WTC11 (cell line): ENCODE measurements around the gene SNX13.

Experiments
- CBFB ChIP-seq: sonication (generic); formaldehyde crosslinking; IDR thresholded peaks from 2 replicates; pipeline ENCODE4 v1.8.1; 2022; ENCODE audit warnings: mild to moderate bottlenecking, low read depth, missing genetic modification reagents
- FOXK1 ChIP-seq: sonication (generic); formaldehyde crosslinking; IDR thresholded peaks from 2 replicates; pipeline ENCODE4 v1.8.0; 2022; ENCODE audit warnings: mild to moderate bottlenecking, moderate library complexity, missing genetic modification reagents
- MXD4 ChIP-seq: fragments of 250-450 bp; sonication (Bioruptor Pico); IDR thresholded peaks from 2 replicates; pipeline ENCODE4 v1.8.0; 2021; ENCODE audit warnings: mild to moderate bottlenecking, moderate library complexity, borderline replicate concordance
- NFATC4 ChIP-seq: fragments of 250-450 bp; sonication (Bioruptor Pico); IDR thresholded peaks from 2 replicates; pipeline ENCODE4 v1.9.0; 2021; ENCODE audit warnings: mild to moderate bottlenecking
- NFE2L1 ChIP-seq: sonication (generic); formaldehyde crosslinking; IDR thresholded peaks from 2 replicates; pipeline ENCODE4 v1.8.1; 2023; ENCODE audit warnings: missing genetic modification reagents
- SMAD4 ChIP-seq: sonication (generic); formaldehyde crosslinking; IDR thresholded peaks from 2 replicates; pipeline ENCODE4 v1.8.0; 2022; ENCODE audit warnings: mild to moderate bottlenecking, missing genetic modification reagents
- TEAD4 ChIP-seq: sonication (generic); formaldehyde crosslinking; IDR thresholded peaks from 2 replicates; pipeline ENCODE4 v1.8.0; 2022; ENCODE audit warnings: mild to moderate bottlenecking, missing genetic modification reagents
- ZNF263 ChIP-seq: sonication (generic); formaldehyde crosslinking; IDR thresholded peaks from 2 replicates; pipeline ENCODE4 v1.8.1; 2022; ENCODE audit warnings: low read depth, mild to moderate bottlenecking, moderate library complexity, missing genetic modification reagents
- TF ChIP-seq, protein P1 (sequence below): sonication (generic); formaldehyde crosslinking; IDR thresholded peaks from 2 replicates; pipeline ENCODE4 v1.8.1; 2023; ENCODE audit warnings: mild to moderate bottlenecking, missing genetic modification reagents
- TF ChIP-seq, protein P2 (sequence below): fragments of 200-600 bp; IDR thresholded peaks from 2 replicates; pipeline ENCODE4 v1.8.0; 2022; ENCODE audit warnings: antibody characterized with exemption
- TF ChIP-seq, protein P3 (sequence below): sonication (generic); formaldehyde crosslinking; conservative IDR thresholded peaks from 2 replicates; pipeline ENCODE4 v1.8.1; 2022; ENCODE audit warnings: mild to moderate bottlenecking, missing genetic modification reagents

DNA sequence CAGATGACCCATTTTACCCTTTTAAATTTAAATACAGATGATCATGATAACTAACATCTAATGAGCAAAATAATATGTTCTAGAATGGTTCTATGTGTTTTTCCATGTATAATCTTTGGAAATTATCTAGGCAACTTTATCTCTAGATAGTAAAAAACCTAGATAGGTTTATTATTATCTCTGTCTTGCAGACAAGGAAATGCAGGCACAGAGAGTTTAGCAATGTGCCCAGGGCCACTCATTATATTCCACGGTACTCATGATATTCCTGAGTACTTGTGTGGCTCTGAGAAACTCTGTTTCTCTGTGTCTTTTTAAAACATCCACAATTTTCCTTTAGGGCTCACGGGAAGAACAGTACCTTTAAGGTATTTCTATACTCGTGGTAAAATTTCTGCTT lies 26.4 kb upstream of the SNX13 start:
- TF ChIP-seq SMAD4 (CRISPR knock-in tag) = no peak
- no peak for TF ChIP-seq MXD4
- TF ChIP-seq, protein P1, sequence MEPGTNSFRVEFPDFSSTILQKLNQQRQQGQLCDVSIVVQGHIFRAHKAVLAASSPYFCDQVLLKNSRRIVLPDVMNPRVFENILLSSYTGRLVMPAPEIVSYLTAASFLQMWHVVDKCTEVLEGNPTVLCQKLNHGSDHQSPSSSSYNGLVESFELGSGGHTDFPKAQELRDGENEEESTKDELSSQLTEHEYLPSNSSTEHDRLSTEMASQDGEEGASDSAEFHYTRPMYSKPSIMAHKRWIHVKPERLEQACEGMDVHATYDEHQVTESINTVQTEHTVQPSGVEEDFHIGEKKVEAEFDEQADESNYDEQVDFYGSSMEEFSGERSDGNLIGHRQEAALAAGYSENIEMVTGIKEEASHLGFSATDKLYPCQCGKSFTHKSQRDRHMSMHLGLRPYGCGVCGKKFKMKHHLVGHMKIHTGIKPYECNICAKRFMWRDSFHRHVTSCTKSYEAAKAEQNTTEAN (CRISPR knock-in tag) = no peak
- TF ChIP-seq FOXK1 (CRISPR knock-in tag) = no peak
- TF ChIP-seq, protein P2, sequence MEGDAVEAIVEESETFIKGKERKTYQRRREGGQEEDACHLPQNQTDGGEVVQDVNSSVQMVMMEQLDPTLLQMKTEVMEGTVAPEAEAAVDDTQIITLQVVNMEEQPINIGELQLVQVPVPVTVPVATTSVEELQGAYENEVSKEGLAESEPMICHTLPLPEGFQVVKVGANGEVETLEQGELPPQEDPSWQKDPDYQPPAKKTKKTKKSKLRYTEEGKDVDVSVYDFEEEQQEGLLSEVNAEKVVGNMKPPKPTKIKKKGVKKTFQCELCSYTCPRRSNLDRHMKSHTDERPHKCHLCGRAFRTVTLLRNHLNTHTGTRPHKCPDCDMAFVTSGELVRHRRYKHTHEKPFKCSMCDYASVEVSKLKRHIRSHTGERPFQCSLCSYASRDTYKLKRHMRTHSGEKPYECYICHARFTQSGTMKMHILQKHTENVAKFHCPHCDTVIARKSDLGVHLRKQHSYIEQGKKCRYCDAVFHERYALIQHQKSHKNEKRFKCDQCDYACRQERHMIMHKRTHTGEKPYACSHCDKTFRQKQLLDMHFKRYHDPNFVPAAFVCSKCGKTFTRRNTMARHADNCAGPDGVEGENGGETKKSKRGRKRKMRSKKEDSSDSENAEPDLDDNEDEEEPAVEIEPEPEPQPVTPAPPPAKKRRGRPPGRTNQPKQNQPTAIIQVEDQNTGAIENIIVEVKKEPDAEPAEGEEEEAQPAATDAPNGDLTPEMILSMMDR = no peak
- TF ChIP-seq ZNF263 = no peak
- no peak for TF ChIP-seq TEAD4
- TF ChIP-seq NFATC4 (CRISPR knock-in tag) = no peak
- no peak for TF ChIP-seq CBFB (CRISPR knock-in tag)
- TF ChIP-seq, protein P3, sequence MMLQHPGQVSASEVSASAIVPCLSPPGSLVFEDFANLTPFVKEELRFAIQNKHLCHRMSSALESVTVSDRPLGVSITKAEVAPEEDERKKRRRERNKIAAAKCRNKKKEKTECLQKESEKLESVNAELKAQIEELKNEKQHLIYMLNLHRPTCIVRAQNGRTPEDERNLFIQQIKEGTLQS (CRISPR knock-in tag) = no peak
- TF ChIP-seq NFE2L1 (CRISPR knock-in tag) = no peak
